HG03565 (cell line): ENCODE measurements around the gene TP53RK.

Experiments
- ATAC-seq: cut with Tn5 transposase; IDR thresholded peaks from one replicate; pipeline ENCODE4 v1.9.1; 2021; ENCODE audit warnings: mild to moderate bottlenecking, moderate library complexity; ENCODE audit not compliant: unreplicated experiment

The TP53RK gene

DNA sequence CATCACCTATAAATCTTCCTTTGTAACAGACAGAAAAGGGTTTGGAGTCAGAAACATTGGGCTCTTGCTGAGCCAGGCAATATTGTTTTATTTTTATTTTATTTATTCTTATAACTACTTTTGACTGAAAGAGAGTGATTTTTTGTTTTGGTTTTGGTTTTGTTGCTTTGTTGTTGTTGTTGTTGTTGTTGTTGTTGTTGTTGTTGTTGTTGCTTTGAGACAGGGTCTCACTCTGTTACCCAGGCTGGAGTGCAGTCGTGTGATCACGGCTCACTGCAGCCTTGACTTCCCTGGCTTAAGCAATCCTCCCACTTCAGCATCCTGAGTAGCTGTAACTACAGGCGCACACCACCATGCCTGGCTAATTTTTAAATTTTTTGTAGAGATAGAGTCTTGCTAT lies 22.9 kb downstream of the TP53RK start:
- no peak for ATAC-seq

DNA sequence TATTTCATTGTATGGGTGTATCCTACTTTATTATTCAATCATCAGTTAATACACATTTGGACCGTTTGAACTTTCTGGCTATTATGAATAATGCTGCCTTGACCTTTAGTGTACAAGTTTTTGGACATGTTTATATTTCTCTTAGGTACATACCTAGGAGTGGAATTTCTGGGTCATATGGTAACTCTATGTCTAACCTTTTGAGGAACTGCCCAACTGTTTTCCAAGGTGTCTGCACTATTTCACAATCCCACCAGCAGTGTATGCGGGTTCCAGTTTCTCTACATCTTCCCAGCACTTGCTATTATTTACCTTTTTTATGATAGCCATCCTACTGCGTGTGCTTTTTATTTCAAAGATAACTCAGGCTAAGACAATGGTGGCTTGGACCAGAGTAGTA lies 23.6 kb downstream of the TP53RK start:
- ATAC-seq = no peak

DNA sequence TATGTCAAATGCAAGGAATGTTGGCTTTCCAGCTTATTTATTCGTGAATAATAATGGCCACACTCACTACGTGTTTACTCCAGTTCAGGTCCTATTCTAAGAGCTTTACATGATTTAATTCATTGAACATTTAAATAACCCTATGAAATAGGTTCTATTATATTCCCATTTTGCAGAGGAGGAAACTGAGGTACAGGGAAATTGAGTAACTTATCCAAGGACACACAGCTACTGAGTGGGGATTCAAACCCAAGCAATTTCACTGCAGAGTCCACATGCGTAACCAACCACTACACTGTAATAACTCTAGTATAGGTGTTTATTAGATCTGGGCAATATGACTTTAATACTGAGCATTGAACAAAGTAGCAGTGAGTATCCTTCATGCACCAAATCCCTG lies 25.7 kb downstream of the TP53RK start:
- no peak for ATAC-seq

DNA sequence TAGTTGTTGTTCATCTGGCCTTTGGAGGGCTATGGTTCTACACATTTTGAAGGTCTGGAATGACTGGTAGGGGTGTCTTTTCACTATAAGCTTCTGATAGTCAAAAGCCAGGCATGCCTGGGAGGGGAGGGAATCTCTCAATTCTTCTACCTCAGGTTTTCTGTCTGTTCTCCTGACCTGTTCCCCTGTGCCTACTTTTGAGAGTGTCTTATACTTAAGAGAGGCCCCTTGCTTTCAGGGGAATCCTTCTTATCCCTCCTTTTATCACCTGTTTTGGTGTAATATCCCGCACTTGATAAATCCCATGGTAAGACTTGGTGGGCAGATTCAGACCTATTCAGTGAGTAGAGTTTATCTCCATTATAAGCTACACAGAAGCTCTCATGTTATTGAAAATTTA lies 27.6 kb downstream of the TP53RK start:
- ATAC-seq = no peak

DNA sequence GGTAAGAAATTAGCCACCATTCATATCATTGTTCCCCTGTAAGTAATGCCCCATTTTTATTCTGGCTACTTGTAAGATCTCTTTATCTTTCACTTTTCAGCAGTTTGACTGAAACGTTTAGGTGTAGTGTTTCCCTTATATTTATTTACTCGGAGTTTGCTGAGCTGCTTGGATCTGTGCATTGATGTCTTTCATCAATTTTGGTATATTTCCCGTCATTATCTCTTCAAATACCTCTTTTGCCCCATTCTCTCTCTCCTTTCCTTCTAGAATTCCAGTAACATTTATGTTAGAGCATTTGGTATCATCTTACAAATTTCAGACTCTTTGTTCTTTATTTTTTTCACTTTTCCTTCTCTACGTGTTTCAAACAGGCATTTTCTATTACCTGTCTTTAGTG lies 28.8 kb downstream of the TP53RK start:
- no peak for ATAC-seq

DNA sequence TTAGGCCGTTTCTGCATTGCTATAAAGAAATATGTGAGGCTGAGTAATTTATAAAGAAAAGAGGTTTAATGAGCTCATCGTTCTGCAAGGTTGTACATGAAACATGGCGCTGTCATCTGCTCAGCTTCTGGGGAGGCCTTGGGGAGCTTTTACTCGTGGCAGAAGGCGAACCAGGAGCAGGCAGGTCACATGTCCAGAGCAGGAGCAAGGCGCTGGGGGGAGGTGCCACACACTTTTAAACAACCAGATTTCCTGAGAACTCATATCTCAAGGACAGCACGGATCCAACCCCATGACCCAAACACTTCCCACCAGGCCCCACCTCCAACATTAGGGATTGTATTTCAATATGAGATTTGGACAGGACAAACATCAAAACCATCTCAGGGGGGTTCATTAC lies 31.6 kb downstream of the TP53RK start:
- no peak for ATAC-seq

DNA sequence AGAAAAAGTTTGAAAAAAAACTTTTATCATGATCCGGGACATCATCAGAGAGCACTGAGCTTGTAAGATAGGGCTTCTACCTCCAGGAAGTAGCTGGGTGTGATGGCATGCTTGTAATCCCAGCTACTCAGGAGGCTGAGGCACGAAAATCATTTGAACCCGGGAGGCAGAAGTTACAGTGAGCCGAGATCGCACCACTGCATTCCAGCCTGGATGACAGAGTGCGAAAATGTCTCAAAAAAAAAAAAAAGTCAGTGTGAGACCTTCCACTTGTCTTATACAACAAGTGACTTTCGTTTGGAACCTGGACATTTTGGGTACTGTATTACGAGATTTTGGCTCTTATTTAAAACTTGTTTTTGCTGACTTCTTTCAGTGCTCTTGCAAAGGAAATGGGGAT lies 32.1 kb downstream of the TP53RK start:
- ATAC-seq = no peak

DNA sequence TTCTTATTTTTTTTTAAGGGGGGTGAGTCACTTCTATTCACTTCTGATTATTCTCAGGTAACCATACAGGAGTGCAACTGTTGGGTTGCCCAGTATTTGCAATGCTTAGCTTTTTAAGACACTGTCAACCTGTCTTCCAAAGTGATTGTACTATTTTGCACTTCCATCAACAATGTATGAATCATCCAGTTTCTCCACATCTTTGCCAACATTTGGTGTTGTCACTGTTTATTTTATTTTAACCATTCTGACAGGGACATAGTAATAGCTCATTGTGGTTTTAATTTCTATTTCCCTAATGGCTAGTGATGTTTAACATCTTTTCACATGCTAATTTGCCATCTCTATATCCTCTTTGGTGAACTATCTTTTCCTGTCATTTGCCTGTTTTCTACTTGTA lies 36.5 kb downstream of the TP53RK start:
- ATAC-seq = no peak

DNA sequence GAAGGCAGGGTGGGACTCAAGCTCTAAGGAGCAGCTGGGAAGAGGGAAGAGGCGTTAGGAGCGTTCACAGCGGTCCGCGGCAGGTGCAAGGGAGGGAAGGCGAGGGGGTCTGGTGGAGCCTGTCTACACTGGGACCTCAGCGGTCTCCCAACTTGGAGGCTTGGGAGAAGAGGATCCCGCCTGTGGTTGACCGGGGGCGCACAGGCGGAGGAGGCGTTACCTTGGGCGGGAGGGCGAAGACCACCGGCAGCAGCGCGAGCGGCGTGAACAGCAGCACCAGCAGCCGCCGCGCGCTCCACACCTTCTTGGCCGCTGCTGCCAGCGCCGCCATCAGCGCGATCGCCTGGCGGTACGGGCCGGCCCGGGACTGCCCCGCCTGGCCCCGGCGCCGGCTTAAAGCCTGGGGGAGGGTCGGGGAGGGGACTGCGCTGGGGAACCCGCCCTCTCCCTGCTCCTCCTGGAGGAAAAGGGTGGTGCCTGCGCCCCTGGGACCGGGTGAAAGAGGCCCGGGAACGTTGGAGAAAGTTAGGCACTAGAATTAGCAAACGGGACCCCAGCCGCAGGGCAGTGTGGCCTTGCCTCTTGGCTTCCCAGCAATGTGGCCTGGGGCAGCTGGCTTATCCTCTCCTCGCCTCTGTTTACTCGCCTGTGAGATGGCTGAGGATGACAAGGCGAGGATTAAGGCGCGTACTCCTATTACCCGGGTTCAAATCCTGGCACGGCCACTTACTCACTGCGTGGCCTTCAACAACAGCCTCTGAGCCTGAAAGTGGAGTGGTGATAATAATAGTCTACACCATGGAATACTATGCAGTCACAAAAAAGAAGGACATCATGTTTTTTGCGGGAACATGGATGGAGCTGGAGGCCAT lies 37.9 kb downstream of the TP53RK start, which contains the start of gene SLC13A3:
Gene SLC13A3, minus strand, starts transcription at position 369 of the 872 bp plus-strand sequence. Its CDS starts 38 bp downstream, at position 331.
- ATAC-seq = no peak

DNA sequence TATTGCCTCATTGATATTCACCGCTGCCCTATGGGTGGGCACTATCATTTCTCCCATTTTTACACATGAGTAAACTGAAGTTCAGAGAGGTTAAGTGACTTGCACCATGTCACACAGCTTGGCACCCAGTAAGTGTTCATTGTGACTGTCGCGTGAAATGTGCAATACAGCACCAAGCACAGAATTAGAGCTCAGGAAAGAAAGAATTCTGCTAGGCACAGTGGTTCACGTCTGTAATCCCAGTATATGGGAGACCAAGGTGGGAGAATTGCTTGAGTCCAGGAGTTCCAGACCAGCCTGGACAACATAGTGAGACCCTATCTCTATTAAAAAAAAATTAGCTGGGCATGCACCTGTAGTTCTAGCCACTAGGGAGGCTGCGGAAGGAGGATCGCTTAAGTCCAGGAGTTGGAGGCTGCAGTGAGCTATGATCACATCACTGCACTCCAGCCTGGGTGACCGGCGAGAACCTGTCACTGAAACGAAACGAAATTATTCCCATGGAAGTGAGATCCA lies 38.6 kb downstream of the TP53RK start:
- no peak for ATAC-seq

DNA sequence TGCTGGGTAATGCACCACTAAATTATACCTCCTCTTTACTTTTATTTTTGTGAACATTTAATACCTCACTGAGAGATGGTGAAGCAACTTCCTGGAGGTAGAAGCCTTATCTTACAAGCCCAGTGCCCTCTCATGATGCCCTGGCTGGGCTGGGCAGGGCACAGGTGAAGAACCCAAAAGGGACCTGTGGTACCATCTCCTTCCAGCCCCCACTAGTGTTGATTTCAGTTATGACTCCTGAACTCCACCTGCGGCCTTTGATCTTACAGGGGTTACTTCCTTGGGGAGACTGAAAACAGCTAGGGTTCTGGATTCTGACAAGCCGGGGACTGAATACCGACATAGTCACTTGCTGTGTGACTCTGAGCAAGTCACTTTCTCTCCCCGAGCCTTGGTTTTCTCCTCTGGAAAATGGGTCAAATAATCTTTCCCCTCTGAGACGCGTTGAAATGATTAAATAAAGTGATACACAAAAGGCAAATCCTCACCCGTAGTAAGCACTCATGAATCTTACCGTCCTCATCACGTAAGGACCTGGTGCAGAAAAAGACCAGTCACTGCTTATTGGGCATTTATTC lies 39.2 kb downstream of the TP53RK start:
- ATAC-seq = no peak

DNA sequence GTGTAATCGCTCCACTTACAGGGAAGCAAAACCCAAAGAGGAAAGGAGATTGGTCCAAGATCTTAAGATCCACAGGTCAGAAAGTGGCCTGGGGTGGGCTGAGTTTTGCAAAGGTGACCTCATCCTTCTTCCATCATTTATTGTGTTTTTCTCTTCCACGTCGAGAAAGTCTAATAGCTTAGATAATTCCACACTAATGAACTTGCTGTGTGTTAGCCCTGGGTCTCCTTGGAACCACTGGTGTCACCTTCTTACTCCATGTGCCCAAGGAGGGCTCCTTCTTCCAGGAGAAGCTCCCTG lies 39.6 kb downstream of the TP53RK start:
- no peak for ATAC-seq

DNA sequence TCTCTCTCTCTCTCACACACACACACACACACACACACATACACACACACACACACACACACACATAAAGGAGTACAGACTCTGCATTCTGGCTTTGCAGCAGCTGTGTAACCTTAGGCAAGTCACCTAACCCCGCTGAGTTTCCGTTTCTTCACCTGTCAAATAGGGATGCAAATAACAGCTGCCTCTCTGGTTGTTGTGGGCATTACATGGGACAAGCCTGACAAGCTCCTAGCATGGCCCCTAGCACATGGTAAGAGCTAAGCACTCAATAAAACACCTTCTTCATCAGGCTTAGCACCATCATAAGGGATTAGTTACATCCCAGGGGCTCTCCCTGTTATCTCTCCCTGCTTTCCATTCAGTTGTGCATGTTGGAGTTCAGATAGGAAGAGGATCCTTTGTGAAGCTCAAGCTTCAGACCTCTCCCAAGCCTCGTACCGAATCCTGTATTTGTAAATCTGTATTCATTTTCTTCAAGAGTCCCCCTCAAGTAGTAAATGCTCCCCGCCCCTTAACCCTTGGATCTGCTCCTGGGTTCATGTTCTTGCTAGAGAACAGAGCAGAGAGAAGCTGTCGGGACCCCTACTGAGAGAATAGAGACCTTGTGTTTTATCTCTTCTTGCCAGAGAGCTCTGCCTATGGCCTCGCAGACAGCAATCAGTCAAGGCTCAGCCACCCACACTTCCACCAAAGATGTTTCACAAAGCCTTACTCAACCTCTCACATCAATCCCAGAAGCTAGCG lies 40.2 kb downstream of the TP53RK start:
- no peak for ATAC-seq

DNA sequence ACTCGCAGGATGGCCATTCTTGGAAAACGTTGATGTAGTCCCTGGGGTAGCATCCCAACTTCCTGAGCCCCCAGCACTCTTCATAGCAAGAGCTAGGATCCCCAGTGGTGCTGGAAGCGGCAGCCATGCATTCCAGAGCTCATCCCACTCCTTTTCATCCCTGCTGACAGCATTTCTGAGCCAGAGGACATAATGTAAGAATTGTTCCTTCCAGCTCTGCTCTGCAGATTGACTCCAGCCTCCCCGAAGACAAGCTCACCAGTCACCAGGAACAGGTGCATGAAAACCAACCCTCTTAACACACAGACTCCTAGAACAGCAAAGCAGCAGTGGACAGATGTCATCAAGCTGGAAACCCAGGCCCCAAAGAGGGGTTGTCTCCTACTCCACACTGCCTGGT lies 41.8 kb downstream of the TP53RK start:
- ATAC-seq = no peak

DNA sequence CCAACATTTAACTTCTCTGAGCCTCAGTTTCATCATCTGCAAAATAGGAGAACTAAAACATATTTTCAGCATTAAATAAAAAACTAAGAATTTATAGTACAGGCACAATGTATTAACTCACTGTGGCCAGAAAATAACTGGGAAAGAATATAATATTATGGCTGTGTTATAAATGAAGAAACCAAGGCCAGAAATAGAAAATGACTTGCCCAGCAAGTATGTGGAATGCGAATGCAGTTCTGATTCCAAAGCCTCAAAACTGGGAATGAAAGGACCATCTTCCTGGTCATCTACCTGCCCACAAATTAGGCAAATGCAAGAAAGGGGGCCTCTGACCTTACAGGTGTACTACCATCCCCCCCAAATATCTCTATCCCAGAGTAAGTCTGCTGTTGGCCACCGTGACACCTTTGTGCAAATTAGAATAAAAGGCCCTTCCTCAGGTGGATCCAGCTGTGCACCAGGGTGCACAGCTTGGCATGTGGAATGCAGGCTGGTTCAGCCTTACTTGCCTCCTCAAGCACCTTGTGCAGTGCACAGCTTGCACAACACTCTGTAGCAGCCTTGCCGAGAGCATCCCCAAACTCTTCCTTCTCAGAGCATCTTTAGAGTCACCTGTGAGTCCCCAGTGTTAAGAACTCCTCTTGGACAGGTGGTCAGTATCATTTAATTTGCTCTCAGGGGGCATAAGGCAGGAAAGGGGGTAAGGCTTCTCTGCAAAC lies 42.4 kb downstream of the TP53RK start:
- no peak for ATAC-seq

DNA sequence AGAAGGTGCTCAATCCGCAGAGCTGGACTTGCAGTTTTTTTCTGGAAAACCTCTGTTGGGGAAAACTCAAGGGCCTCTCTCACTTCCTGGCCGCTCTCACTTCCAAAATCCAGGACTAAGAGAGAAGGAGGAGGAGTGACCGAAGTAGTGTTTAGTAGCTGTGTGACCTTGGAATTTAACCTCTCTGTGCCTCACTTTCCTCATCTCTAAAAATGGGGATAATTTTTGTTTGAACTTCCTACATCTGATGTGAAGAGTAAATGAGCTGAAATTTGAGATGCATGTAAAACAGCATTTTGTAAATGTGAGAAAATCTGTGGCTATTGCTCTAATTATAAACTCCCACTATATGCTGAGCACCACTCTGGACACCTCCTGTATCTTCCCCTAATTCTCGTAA lies 43.1 kb downstream of the TP53RK start:
- no peak for ATAC-seq

DNA sequence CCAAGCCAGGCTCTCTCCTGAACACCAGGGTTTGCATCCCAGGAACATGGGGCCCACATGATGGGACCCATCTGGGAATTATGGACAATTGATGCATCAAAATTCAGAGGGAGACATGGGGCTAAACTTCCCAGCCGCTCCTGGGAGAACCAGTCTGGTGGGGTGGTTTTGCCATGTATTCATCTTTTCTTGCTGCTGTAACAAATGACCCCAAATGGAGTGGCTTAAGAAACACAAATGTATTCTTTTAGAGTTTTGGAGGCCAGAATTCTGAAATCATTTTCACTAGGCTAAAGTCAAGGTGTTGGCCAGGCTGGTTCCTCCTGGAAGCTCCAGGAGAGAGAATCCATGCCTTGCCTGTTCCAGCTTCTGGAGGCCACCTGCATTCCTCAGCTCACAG lies 44.5 kb downstream of the TP53RK start:
- no peak for ATAC-seq

DNA sequence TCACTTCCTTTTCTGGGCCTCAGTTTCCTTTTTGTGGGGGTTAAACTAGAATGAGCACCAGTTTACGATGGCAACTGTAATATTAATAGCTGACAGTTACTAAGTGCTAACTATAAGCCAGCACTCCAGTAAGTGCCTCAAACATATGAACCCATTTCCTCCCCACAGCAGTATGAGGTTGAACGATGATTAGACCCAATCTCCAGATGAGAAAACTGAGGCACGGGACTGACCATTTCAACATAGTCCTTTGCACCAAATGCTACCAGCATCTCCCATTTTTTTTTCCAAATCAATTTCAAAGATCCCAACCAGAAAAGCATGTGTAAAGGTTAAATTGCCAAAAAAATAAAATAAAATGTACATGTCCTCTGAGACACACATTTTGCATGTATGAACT lies 45.1 kb downstream of the TP53RK start:
- no peak for ATAC-seq

DNA sequence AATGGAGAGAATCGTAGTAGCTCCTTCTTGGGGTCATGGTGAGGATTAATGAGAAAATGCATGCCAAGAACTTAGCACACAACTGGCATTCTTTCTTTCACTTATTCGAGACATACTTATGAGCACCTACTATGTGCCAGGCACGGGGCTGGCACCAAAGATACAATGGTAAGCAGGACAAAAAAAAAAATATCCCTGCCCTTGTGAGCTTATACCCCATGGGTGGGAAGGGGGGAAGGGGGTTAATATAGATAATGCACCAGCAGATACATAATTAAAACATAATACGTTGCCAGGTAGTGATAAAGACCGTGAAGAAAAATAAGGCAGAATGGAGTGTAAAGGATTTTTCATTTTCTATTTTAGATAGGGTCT lies 46.3 kb downstream of the TP53RK start:
- no peak for ATAC-seq

DNA sequence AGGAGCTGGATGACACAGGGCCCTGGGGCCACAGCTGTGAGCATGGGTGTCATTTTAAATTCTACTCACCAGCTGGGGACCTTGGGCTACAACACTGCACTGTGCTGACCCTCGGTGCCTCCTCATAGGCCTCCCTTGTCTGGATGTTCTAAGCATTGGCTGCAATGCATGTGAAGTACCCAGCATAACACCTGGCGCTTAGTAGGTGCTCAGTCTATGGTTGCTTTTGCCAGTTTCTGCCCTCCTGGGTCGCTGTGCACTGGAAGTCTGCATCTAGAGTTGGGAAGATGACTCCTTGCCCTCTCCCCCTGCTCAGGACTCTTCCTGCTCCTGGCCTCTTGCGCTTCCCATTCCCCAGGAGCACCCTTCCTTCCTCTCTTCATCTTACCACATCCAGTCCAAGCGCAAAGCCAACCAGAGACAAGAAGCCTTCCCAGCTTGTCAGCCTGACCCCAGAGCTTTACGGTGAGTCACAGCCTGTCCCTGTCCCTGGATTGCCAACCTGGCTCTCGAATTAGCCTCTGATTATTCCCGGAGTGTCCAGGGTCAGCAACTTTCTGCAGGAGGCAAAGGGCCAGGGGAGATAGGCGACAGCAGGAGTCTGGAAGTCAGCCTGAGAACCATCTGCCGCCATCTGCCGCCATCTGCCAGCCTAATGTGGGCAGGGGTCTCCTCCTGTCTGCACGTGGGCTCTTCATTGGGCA lies 46.8 kb downstream of the TP53RK start:
- no peak for ATAC-seq

DNA sequence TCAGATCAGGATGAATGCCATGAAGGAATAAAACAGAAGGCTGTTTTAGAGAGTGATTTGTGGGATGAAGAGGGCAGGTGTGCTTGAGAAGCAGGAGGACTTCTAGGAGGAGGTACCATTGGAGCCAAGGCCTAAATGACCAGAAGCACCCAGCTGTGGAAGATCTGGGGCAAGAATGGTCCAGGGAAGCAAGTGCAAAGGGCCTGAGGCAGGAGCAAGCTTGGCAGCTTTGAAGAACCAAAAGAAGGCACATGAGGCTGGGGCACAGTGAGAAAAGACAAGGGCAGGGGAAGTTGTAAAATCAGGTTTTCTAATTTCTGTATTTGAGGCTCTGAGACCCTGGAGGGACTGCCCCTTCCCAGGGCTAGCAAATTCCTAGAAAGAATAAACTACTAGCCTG lies 47.8 kb downstream of the TP53RK start:
- ATAC-seq = no peak
